Thyroid gland (tissue), 4 donors: Measurements from ENCODE around the gene TYR. TPM values are rescaled to one million over a fixed set of nuclear protein-coding genes. Genes with fewer than 3 reads are reported as not detected.
"Not testable (repeated sequence)": the region's sequence is repeated elsewhere in the genome, so short reads cannot be mapped to it uniquely, and the experiment has no call there.

Source experiments
- DNase-seq, 2 donors: peaks; one replicate each; pipeline ENCODE4 v3.0.0-alpha.2; 2019
- H3K27ac ChIP-seq, 3 donors: fragments of 200-600 bp; sonication (generic); 1 replicate in 2 of 3; 2 replicates in 1 of 3; pipeline ENCODE4 v1.5.1; 2016 to 2019; ENCODE audit warnings: mild to moderate bottlenecking in 1 of 3, moderate library complexity in 1 of 3
- H3K27me3 ChIP-seq: fragments of 200-600 bp; sonication (generic); one replicate; pipeline ENCODE4 v1.5.1; 2019
- H3K36me3 ChIP-seq, 2 donors: fragments of 200-600 bp; sonication (generic); one replicate each; pipeline ENCODE4 v1.5.1; 2016 to 2019
- H3K4me1 ChIP-seq, 2 donors: fragments of 200-600 bp; sonication (generic); one replicate each; pipeline ENCODE4 v1.5.1; 2017 to 2019
- H3K4me3 ChIP-seq, 3 donors: fragments of 200-600 bp; sonication (generic); replicated peaks in 1 of 3; 1 replicate in 2 of 3; 2 replicates in 1 of 3; pipeline ENCODE4 v1.5.1; 2016; ENCODE audit warnings: mild to moderate bottlenecking in 1 of 3
- H3K9me3 ChIP-seq: fragments of 200-600 bp; sonication (generic); one replicate; pipeline ENCODE4 v1.5.1; 2017
- CTCF ChIP-seq, 6 experiments: fragments of 200-600 bp in 3 of 6; fragments of 450-650 bp in 3 of 6; sonication (generic) in 3 of 6; IDR thresholded peaks; one replicate each; pipeline ENCODE4 v1.5.1; 2016 to 2019; ENCODE audit warnings: antibody characterized with exemption in 6 of 6, mild to moderate bottlenecking in 2 of 6, inconsistent platforms in 1 of 6, moderate library complexity in 1 of 6
- POLR2A ChIP-seq, 2 donors: fragments of 450-650 bp; IDR thresholded peaks; one replicate each; pipeline ENCODE4 v1.6.1; 2017; ENCODE audit warnings: antibody characterized with exemption in 2 of 2, mild to moderate bottlenecking in 2 of 2, moderate library complexity in 1 of 2
- WGBS, 2 donors: methylation state at CpG; one replicate each; pipeline ENCODE4 v1.1.5; 2017; 5-methylcytosine and 5-hydroxymethylcytosine counted together
- intact Hi-C: fragments of 100-400 bp; cut with DNase I; formaldehyde crosslinking; loops from one replicate; pipeline ENCODE4 v1.15.1; 2023
- total RNA-seq, 4 donors: library from RNA; depleted of rRNA; stranded (reverse); fragments of >200 nt; gene quantifications; one replicate each; pipeline ENCODE4 v1.2.3, GENCODE V29; 2016

The TYR gene
- total RNA-seq, 4 donors from 2014 or later, result not detected

- intact Hi-C loops, result no loop called here
- no peaks in the 10 kb centered on the region for H3K4me1 ChIP-seq
- no peaks in the 10 kb centered on the region for H3K36me3 ChIP-seq
- DNase-seq, result no peak
- TF ChIP-seq POLR2A (IDR thresholded peaks at IDR 0.05), result no peak
- no peak for TF ChIP-seq CTCF (IDR thresholded peaks at IDR 0.05)
- H3K9me3 ChIP-seq, result no peaks in the 10 kb centered on the region
- H3K4me3 ChIP-seq, result no peak overlapping the region
- no peaks in the 10 kb centered on the region for H3K27me3 ChIP-seq
- no peak overlapping the region for H3K27ac ChIP-seq
These were observed 27.7 kb downstream of the TYR start for GRCh38 chr11:89205378-89205777.

DNA sequence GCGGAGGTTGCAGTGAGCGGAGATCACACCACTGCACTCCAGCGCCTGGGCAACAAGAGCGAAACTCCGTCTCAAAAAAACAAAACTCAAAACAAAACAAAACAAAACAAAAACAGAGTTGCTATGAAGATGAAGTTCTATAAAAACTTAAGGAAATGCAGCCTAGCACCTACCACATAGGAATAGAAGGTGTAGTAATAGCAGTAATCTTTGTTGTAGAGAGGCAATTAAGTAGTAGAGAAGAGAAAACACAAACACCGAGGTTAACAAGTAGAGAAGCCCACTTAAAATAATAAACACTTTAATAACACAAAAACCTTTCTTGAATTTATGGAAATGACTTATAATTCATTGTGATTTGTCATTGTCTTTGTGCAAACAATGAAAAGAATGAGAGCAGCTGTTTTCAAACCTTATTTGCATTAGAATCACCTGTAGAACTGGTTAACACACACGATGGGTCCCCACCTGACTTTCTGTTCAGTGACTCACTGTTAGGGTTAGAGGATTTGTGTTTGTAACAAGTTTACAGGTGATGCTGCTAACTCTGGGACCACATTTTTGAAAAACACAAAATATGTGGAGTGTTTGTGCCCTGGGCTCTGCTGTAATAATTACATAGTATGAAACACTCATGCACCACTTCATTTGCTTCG is 43.1 kb downstream of the TYR start:
- H3K36me3 ChIP-seq, result no peaks in the 10 kb centered on the region
- no peak for DNase-seq
- 71 to 74% methylated on average over 8 of the region's 8 CpGs for WGBS, 2 donors
- no peaks in the 10 kb centered on the region for H3K27me3 ChIP-seq
- TF ChIP-seq POLR2A (IDR thresholded peaks at IDR 0.05) (no peak), CTCF (IDR thresholded peaks at IDR 0.05) (no peak)
- H3K4me1 ChIP-seq, result no peaks in the 10 kb centered on the region
- no peaks in the 10 kb centered on the region for H3K9me3 ChIP-seq
- H3K4me3 ChIP-seq, result no peak overlapping the region
- intact Hi-C loops, result no loop called here
- no peak overlapping the region for H3K27ac ChIP-seq

GRCh38 chr11:89235083-89235482 is 57.4 kb downstream of the TYR start:
- no peaks in the 10 kb centered on the region for H3K9me3 ChIP-seq
- no peaks in the 10 kb centered on the region for H3K36me3 ChIP-seq
- DNase-seq, result no peak
- no peak overlapping the region for H3K4me3 ChIP-seq
- H3K4me1 ChIP-seq, result no peaks in the 10 kb centered on the region
- 60 to 68% methylated on average over 1 of the region's 1 CpG for WGBS, 2 donors
- TF ChIP-seq POLR2A (IDR thresholded peaks at IDR 0.05), result no peak
- no peak for TF ChIP-seq CTCF (IDR thresholded peaks at IDR 0.05)
- H3K27ac ChIP-seq, result no peak overlapping the region
- intact Hi-C loops, result no loop called here
- no peaks in the 10 kb centered on the region for H3K27me3 ChIP-seq

DNA sequence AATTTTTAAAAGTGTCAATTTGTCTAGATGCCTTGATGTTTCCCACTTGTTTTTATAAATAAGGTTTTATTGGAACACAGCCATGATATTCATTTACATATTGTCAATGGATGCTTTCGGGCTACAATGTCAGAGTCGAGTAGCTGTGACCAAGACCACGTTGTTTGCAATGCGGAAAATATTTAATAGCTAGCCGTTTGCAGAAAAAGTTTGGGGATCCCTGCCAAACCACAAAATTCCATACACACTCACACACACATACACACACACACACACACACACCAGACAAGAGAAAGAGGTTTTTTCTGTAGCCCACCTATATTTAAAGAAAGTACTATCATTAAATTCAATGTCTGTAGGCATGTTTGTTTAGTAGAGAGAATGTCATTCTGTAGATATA is 58.3 kb downstream of the TYR start:
- Histone ChIP-seq H3K36me3 (no peaks in the 10 kb centered on the region), H3K4me3 (no peak overlapping the region), H3K4me1 (no peaks in the 10 kb centered on the region), H3K27ac (no peak overlapping the region), H3K27me3 (no peaks in the 10 kb centered on the region), H3K9me3 (no peaks in the 10 kb centered on the region)
- DNase-seq, result no peak
- intact Hi-C loops, result no loop called here
- WGBS, 2 donors, result 75 to 78% methylated on average over 5 of the region's 5 CpGs
- TF ChIP-seq CTCF (IDR thresholded peaks at IDR 0.05), result no peak
- TF ChIP-seq POLR2A (IDR thresholded peaks at IDR 0.05), result no peak

GRCh38 chr11:89247007-89247406 is 69.3 kb downstream of the TYR start:
- H3K4me3 ChIP-seq, intact Hi-C loops, H3K36me3 ChIP-seq, H3K27me3 ChIP-seq, H3K9me3 ChIP-seq, H3K4me1 ChIP-seq, DNase-seq, H3K27ac ChIP-seq: not testable (repeated sequence)
- 79 to 80% methylated on average over 4 of the region's 4 CpGs for WGBS, 2 donors

DNA sequence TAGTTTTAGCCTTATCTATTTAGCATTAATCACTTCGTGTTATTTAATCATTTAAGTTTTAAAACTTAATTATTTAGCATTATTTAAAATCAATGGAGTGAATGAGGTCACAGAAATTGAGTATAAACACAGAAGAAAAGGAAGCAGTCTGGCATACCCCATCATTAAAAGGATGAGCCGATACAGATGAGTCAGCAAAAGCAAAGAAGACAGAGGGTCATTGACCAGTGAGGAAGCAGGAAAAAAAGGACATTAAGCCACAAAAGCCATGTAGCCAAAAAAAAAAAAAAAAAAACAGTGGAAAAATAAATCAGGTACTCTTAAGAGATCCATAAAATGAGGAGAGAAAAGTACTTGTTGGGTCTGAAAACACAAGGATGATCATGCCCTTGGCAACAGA is 71.5 kb downstream of the TYR start:
- Histone ChIP-seq H3K4me1 (no peaks in the 10 kb centered on the region), H3K9me3 (no peaks in the 10 kb centered on the region), H3K4me3 (no peak overlapping the region), H3K36me3 (no peaks in the 10 kb centered on the region), H3K27me3 (no peaks in the 10 kb centered on the region), H3K27ac (no peak overlapping the region)
- TF ChIP-seq CTCF (IDR thresholded peaks at IDR 0.05), result no peak
- TF ChIP-seq POLR2A (IDR thresholded peaks at IDR 0.05), result no peak
- no peak for DNase-seq
- intact Hi-C loops, result no loop called here
- 63 to 65% methylated on average over 2 of the region's 2 CpGs for WGBS, 2 donors

GRCh38 chr11:89261483-89261882 is 83.8 kb downstream of the TYR start:
- DNase-seq, H3K27me3 ChIP-seq, intact Hi-C loops, H3K27ac ChIP-seq, H3K4me3 ChIP-seq, H3K4me1 ChIP-seq, H3K36me3 ChIP-seq, H3K9me3 ChIP-seq: not testable (repeated sequence)
- 98 to 100% methylated on average over 1 of the region's 1 CpG for WGBS, 2 donors
